Measurements from ENCODE around the gene SORCS2. TPM values are rescaled to one million over a fixed set of nuclear protein-coding genes. Genes with fewer than 3 reads are reported as not detected.
A peak's percentile ranks its signal among the peaks of the same experiment; 100 is the strongest.

The SORCS2 gene
- total and polyA plus RNA-seq, 7 donors, result 0.18 to 1.5 (median 0.36) TPM

DNA sequence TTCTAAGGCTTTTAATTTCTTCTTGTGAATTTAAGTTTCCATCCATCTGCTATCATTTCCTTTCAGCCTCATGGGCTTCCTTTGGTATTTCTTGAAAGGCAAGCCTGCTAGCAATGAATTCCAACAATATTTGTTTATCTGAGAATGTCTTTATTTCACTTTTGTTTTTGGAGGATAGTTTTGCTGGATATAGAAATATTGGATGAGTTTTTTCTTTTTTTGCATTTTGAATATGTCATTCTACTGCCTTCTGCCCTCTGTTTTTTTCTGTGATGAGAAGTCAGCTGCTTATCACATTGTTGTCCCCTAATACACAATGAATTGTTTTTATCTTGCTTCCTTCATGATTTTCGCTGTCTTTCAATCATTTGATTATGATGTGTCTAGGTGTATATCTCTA is 13.2 kb upstream of the SORCS2 start:
- WGBS, 3 donors, result 96 to 100% (median 100%) methylated on average over 1 of the region's 1 CpG
- no peak for DNase-seq
- Histone ChIP-seq H3K36me3 (ENCODE audit: insufficient read depth in 1 of 2, low read depth in 1 of 2) (no peaks in the 10 kb centered on the region), H3K4me1 (no peaks in the 10 kb centered on the region), H3K4me3 (no peak overlapping the region), H3K27me3 (ENCODE audit: insufficient read depth in 3 of 3, low read length in 2 of 3) (no peaks in the 10 kb centered on the region), H3K27ac (no peak overlapping the region), H3K9me3 (peaks cover 13% of the 10 kb centered on the region)
- no peak for ATAC-seq
- TF ChIP-seq, protein P1, sequence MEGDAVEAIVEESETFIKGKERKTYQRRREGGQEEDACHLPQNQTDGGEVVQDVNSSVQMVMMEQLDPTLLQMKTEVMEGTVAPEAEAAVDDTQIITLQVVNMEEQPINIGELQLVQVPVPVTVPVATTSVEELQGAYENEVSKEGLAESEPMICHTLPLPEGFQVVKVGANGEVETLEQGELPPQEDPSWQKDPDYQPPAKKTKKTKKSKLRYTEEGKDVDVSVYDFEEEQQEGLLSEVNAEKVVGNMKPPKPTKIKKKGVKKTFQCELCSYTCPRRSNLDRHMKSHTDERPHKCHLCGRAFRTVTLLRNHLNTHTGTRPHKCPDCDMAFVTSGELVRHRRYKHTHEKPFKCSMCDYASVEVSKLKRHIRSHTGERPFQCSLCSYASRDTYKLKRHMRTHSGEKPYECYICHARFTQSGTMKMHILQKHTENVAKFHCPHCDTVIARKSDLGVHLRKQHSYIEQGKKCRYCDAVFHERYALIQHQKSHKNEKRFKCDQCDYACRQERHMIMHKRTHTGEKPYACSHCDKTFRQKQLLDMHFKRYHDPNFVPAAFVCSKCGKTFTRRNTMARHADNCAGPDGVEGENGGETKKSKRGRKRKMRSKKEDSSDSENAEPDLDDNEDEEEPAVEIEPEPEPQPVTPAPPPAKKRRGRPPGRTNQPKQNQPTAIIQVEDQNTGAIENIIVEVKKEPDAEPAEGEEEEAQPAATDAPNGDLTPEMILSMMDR (IDR thresholded peaks at IDR 0.05), result no peak
- intact Hi-C loops (cut with DNase I), result no loop called here

DNA sequence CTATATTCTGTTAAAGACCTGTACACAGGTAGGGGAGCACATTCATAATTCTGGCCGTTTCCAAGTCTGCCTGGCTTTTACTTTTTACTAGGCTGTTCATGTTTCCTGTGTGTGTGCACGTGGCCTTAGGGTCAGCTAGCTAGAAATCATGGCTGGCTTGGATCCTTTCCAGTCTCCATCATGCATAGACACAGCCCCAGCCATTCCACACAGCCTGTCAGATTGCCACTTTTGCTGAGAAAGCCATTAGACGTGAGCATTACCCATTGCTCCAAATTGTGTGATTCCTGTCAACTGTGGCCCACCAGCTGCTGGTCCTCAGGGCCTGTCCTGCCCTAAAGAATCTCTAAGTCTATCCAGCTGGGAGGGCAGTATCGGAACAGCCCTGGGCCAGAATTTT is 11.4 kb upstream of the SORCS2 start:
- Histone ChIP-seq H3K4me1 (no peaks in the 10 kb centered on the region), H3K27me3 (ENCODE audit: insufficient read depth in 3 of 3, low read length in 2 of 3) (no peaks in the 10 kb centered on the region), H3K9me3 (peaks cover 13% of the 10 kb centered on the region), H3K27ac (no peak overlapping the region), H3K4me3 (no peak overlapping the region), H3K36me3 (ENCODE audit: insufficient read depth in 1 of 2, low read depth in 1 of 2) (no peaks in the 10 kb centered on the region)
- no peak for ATAC-seq
- WGBS, 3 donors, result 41 to 55% (median 45%) methylated on average over 4 of the region's 4 CpGs
- intact Hi-C loops (cut with DNase I), result no loop called here
- TF ChIP-seq, protein P1 (IDR thresholded peaks at IDR 0.05), result no peak
- DNase-seq, result peak in 1 of 2 donors; percentile 5

DNA sequence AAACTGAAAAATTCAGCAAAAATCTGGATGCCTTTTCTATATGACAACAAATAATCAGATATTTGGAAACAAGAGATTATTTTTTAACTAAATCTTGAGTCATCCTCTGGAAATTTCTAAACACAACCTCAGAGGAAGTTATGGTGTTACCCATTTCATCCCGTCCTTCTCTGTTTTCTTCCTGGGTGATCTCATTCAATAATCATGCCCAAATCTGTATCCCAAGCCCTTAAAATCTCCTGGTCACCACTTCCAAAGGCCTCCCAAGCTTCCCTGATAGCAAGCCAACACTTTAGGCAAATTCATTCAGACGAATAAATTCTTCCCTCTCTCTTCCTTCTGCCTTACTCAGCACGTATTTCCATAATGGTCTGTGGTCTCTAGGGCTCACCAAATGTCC is 9.7 kb upstream of the SORCS2 start:
- DNase-seq, result no peak
- H3K9me3 ChIP-seq, result peaks cover 13% of the 10 kb centered on the region
- no peaks in the 10 kb centered on the region for H3K27me3 ChIP-seq (ENCODE audit: insufficient read depth in 3 of 3, low read length in 2 of 3)
- H3K4me3 ChIP-seq, result no peak overlapping the region
- WGBS, 3 donors, result 80 to 92% (median 84%) methylated on average over 3 of the region's 3 CpGs
- no peak for ATAC-seq
- no peaks in the 10 kb centered on the region for H3K36me3 ChIP-seq (ENCODE audit: insufficient read depth in 1 of 2, low read depth in 1 of 2)
- intact Hi-C loops (cut with DNase I), result no loop called here
- TF ChIP-seq, protein P1 (IDR thresholded peaks at IDR 0.05), result no peak
- no peak overlapping the region for H3K27ac ChIP-seq
- H3K4me1 ChIP-seq, result no peaks in the 10 kb centered on the region

DNA sequence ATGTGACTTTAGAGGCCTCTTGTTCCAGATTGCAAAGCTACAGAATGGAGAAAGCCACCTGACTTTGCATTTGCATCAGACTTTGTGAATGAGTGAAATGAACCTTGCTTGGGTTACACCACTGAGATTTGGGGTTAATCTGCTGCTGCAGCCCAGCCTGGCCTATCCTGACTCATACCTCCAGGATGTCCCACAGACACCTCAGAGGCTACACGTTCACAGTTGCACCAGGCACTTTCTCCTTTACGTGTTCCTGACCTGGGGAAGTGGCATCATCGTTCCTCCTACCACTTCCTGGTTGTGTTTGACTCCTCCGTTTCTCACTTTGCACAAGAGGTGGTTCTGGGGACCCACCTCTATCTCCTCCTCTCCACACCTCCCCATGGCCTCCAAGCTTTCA is 9.2 kb upstream of the SORCS2 start:
- no peaks in the 10 kb centered on the region for H3K27me3 ChIP-seq (ENCODE audit: insufficient read depth in 3 of 3, low read length in 2 of 3)
- no peak for ATAC-seq
- WGBS, 3 donors, result 75 to 78% (median 76%) methylated on average over 4 of the region's 4 CpGs
- no peaks in the 10 kb centered on the region for H3K4me1 ChIP-seq
- intact Hi-C loops (cut with DNase I), result no loop called here
- no peak for DNase-seq
- peaks cover 13% of the 10 kb centered on the region for H3K9me3 ChIP-seq
- H3K27ac ChIP-seq, result no peak overlapping the region
- TF ChIP-seq, protein P1 (IDR thresholded peaks at IDR 0.05), result no peak
- no peak overlapping the region for H3K4me3 ChIP-seq
- H3K36me3 ChIP-seq (ENCODE audit: insufficient read depth in 1 of 2, low read depth in 1 of 2), result no peaks in the 10 kb centered on the region

DNA sequence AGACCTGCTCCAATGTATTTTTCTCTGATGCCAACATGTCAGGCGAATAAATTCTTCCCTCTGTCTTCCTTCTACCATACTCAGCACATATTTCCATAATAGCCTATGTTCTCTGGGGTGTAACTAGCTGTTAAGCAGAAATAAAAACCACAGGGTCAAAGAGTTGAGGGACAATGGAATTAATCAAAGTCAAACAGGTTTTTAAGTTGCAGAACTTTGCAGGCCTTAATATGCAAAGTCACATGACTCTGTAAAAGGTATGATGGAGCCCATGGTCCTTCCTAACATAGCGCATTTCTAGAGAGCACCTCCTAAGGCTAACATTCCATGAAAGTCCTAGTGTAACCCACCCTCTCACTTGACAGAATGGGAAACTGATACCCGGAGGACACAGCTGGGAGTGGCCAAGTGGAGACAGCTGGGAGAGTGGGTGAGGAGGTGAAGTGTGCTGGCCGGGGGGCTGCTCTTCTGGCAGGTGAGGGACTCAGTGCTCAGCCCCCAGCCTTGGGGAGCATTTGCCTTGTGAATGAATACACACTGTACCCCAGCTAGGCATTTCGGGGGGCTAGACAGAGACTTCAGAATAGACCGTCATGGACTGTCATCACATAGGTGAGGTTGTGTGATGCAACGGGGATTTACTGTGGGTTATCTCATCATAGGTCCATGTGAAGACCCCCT is 8.4 kb upstream of the SORCS2 start:
- H3K27ac ChIP-seq, result no peak overlapping the region
- no peaks in the 10 kb centered on the region for H3K4me1 ChIP-seq
- intact Hi-C loops (cut with DNase I), result no loop called here
- 86 to 93% (median 91%) methylated on average over 7 of the region's 7 CpGs for WGBS, 3 donors
- no peaks in the 10 kb centered on the region for H3K36me3 ChIP-seq (ENCODE audit: insufficient read depth in 1 of 2, low read depth in 1 of 2)
- peaks cover 12% of the 10 kb centered on the region for H3K9me3 ChIP-seq
- peaks cover 0 to 8% (median 4%) of the 10 kb centered on the region in 3 donors for H3K27me3 ChIP-seq (ENCODE audit: insufficient read depth in 3 of 3, low read length in 2 of 3)
- no peak for ATAC-seq
- DNase-seq, result peak in 1 of 2 donors; percentile 3
- H3K4me3 ChIP-seq, result no peak overlapping the region
- TF ChIP-seq, protein P1 (IDR thresholded peaks at IDR 0.05), result no peak

All from psoas muscle (tissue), 8 donors.